Middle frontal gyrus (tissue), 1 donor: ENCODE data around the gene SLC16A9.
"Not testable (repeated sequence)": the region's sequence is repeated elsewhere in the genome, so short reads cannot be mapped to it uniquely, and the experiment has no call there.

Experiments
- DNase-seq: peaks from one replicate; pipeline ENCODE4 v3.0.0-alpha.2; 2015; ENCODE audit warnings: low spot score; ENCODE audit errors: extremely low spot score

SLC16A9 gene

DNA sequence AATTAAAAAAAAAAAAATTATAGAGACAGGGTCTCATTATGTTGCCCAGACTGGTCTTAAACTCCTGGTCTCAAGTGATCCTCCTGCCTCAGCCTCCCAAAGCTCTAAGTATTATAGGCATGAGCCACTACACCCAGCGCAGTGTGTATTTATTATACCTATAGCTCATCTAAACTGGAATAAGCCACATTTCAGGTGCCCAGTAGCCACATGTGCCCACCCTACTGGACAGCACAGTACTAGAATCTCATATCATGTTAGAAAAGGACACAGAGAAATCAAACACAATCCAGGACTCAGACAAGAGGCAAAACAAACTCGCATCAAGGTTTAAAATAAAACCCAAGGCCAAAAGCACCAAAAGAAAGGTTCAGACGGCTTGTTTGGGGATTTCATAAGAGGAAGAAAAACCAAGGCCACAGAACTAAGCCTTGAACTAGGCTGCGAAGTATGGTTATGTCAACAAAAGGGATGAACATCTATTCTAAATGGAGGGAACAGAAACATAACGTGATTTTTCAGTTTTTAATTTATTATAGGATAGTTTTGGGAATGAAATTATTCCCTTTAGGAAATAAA, 32.3 kb downstream of the SLC16A9 start:
- DNase-seq: no peak

DNA sequence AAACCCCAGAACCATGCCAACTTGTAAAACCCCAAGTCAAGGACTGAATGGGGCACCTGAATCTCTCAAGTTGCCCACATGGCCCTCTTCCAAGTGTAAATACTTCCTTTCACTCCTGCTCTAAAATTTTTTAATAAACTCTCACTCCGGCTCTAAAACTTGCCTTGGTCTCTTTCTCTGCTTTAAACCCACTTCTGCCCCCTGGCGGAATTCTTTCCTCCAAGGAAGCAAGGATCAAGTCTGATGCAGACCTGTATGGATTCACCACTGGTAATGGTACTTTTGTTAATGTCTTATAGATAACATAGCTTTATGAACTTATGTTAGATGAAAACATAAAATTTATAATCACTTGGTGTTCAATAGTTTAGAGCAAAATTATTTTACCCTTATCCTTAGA, 33.8 kb downstream of the SLC16A9 start:
- no peak for DNase-seq

DNA sequence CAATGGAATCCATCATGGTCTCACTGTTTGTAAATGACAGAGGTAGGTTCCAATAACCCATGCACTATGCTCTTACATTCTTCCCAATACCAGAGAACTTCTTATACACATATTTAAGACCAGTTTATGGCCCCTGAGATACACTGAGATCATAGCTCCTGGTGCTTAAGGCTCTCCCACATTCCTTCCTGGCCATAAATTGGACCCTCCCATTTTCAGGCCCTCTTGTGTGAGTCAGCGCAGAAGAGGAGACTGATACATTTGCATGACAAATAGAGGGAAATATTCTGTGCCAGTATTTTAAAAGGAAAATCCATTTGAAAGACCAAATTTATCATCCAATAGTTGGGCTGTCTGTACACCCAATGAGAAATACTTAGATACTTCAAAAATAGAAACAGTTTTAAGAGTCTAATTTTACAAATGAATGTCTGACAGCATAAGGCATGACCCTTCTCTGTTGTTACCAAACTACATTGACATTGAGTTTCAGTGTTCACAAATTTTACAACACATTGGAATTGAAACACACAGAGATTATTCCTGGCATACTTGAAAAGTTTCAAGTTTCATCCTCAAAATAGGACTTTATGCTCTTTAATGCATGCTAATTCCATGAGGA, 35.3 kb downstream of the SLC16A9 start:
- DNase-seq: no peak

DNA sequence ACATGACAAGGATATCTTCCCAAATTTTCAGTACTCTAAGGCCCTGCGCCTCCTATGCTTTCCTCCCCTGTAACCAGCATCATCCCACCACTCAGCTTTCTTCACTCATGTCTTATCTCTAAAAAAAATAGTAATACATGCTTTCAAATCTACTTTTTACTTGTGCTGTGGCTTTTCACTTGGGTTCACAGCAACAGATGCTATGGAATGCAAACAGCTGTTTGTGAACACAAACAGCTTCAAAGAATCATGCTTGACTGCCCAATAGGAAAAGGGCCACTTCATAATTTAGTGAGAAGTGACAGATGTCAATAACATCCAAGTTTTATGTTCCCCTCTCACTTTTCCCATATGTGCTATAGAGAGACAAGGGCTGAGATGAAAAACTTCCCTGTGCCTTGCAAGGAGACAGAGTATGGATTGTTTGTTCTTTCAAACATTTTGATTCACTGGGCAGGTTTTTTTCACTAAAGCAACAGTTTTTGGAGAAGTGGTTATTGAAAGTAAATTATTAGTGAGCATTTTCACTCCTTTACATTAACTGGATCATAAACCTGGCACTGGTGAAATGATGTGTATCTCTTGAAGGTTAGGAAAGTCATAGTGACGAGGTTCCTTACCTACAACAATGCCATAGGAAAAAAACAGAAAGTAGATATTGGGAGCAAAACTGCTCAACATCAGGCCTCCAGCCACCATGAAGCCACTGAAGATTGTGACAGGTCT, 37.3 kb downstream of the SLC16A9 start:
- DNase-seq: no peak

DNA sequence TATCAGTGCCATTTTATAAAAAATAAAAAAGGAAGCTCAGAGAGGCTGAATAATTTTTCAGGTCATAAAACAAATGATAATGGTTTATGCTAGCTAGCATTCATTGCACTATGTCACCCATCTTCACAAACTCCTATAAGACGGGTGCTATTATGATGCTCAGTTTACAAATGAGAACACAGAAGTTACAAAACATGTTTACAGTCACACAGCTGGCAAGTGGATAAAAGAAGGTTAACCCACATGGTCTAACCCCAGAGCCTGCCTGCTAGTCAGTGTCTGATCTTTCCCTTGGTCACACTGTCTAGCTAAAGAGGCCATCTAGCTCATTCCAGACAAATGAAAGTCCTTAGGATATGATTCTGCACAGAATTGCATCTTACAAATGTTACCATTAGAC, 39.4 kb downstream of the SLC16A9 start:
- DNase-seq: no peak

DNA sequence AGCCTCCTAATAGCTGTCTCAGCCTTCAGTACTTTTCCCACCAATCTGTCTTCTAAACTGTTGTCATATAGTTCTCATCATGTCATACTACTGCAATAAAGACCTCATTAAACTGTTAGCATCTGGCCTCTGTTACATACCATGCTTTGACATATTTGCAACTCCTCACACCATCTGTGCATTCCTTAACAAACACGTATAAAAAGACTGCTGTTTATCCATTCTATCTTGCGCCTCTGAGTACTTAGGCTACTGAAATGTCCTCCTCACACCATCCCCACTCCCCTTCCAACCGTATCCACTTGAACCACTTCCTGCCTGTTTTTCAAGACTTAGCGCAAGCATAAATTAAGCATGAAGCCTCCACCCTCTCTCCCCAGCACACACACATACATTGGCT, 41.6 kb downstream of the SLC16A9 start:
- DNase-seq: no peak

DNA sequence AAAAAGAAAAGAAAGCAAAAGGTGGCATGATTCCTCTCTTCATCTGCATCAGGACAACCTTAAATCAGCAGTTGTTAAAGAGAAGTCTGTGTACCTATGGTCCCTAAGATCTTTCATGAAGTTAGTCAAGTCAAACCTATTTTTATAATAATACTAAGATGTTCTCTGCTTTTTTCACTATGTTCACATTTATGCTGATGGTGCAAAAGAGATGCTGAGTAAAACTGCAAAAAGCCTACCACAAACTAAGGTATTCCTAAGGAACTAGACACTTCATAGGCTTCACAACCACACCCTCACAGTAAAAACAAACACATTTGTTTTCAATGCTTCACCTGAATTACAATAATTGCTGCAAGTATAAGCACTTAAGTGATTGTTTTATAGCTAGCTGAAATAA, 43.3 kb downstream of the SLC16A9 start:
- DNase-seq: no peak

DNA sequence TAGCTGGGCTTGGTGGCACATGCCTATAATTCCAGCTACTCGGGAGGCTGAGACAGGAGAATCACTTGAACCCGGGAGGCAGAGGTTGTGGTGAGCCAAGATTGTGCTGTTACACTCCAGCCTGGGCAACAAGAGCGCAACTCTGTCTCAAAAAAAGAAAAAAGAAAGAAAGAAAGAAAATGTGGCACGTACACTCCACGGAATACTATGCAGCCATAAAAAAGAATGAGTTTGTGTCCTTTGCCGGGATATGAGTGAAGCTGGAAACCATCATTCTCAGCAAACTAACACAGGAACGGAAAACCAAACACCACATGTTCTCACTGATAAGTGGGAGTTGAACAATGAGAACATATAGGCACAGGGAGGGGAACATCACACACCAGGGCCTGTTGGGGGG, 46.4 kb downstream of the SLC16A9 start:
- DNase-seq: not testable (repeated sequence)

DNA sequence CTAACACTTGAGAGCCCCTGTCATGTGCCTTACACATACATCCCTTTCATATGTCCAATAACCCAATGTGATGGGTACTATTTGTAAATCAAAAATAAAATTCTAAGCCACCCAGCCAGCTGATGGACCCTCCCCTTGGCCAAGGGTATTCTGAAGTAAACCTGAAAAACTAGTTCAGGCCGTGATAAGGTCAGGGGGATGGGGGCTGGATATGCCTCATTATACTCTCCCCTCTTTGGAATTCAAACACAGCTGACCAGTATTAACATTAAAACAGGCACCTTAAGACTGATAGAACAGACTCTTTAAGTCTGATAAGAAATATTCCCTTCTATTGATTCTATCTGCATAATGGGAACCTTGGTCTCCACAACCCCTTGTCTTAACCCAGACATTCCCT, 51.9 kb downstream of the SLC16A9 start:
- no peak for DNase-seq

DNA sequence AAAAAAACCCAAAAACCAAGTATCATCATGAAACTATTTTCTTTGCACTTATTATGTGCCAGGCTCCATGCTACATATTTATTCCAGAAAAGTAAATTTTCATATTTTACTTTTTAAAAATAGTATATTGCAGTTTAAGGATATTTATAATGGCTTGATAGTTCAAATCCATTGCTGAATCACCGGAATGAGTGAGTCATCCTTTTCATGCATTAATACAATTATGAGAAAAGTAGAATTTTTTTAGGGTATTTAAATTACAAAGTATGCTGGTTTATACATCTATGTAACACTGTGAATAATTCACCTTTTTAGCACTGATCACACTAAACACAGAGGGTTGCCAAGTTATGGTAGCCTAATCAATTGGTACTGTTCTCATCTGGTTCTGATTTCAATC, 54.3 kb downstream of the SLC16A9 start:
- DNase-seq: no peak

DNA sequence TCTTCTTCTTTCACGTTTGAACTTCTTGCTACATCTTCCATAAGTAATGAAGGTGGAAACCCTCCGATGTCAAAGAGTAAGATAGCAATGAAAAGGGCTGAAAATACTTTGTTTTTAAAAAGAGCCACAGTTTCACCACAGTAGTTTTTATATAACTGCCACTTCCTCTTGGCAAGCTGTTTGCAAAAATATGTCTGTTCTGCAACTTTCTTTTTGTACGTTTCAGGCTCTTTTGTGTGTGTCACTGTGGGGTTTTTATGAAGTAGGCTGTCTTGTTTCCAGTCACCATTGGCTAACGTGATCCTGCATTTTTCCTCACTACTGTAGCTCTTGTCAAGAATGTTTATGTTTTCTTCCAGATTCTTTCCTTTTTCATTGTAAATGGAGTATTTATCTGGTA, 55.6 kb downstream of the SLC16A9 start:
- no peak for DNase-seq

DNA sequence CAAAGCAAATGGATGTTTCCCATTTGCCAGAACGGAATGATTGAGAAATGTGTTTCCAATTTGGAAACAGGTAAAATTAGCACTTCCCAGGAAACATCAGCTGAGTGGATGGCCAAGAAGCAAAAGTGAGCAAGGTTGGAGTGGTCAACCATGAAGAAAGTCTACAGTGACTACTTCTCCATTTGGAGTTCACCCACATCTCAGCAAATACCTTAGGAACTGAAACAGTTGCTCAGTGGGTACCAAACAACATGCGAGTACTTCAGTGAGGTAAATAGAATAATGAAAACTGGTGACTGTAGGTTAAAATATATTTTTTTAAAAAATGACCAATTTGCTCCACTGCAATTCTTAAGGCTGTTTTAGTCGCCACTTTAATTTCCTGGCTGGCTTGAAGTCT, 57.7 kb downstream of the SLC16A9 start:
- no peak for DNase-seq

DNA sequence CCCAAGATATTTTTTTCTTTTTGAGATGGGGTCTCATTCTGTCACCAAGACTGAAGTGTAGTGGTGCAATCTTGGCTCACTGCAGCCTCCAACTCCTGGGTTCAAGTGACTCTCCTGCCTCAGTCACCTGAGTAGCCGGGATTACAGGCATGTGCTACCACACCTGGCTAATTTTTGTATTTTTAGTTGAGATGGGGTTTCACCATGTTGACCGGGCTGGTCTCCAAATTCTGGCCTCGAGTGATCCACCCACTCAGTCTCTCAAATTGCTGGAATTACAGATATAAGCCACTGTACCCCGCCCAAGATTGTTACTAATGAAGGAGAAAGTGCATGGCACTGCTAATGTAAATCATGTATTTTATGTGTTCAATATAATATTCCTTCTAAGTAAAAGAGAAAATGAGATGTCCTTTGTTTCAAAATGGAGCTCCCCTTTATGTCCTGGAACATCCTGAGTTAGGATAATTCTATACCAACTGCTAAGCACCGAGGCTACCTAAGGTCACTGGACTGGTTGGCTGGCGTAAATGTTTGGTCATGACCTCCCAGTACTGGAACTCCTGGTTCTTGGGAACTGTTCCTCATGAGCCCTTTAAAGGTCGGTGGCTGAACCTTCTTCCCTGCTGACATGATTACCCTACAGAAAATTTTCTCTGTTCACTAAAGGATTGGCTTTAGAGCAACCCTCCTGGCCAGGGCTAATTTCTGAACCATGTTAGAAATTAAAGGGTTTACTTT, 59.9 kb downstream of the SLC16A9 start:
- no peak for DNase-seq

DNA sequence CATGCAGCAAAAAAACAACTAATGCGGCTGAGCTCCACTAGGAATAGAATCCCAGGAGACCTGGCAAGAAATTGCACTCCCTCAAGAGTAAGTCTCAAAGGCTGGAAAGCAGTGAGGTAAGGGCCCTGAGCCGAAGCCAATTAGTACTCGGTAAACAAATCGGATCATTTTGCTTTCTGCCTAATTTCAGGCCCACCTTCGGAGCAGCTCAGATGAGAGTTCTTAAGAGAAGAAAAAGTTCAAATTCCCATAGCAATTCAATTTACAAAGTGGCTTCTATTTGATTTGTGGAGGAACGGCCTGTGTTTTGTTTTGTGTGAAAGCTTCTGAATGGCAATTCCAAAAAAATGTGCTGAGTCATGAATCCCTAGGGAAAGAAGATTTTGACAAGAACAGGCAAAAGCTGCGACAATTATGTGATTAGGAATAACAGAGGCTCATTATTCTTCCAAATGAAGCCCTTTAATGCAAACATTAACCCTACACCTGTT, 60.9 kb downstream of the SLC16A9 start:
- DNase-seq: no peak

DNA sequence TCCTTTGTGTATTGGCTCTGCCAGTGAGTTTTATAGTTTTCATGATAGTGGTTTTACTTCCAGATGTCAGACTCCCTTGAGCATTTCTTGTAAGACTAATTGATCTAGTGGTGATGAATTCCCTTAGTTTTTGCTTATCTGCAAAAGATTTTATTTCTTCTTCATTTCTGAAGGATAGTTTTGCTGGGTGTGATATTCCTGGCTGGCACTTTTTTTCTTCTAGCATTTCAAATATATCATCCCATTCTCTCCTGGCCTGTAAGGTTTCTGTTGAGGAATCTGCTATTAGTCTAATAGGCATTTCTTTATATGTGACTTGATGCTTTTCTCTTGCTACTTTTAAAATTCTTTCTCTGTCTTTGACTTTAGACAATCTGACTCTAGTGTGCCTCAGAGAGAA, 64.8 kb downstream of the SLC16A9 start:
- DNase-seq: no peak

DNA sequence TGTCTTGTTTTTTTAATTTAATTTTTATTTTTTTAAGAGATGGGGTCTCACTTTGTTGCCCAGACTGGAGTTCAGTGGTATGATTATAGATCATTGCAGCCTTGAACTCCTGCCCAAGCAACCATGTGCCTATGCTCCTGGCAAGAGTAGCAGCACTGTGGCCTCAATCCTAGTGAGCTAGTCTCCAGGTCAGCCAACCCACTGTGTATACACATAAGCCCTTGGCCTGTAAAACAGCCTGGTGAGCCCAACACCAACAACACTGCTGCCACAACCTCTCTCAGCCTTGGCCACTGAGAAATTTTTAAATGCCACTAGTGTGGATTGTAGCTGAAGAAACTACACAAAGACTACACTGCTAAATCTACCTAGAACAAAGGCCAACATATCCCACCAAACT, 68.0 kb downstream of the SLC16A9 start:
- DNase-seq: not testable (repeated sequence)

DNA sequence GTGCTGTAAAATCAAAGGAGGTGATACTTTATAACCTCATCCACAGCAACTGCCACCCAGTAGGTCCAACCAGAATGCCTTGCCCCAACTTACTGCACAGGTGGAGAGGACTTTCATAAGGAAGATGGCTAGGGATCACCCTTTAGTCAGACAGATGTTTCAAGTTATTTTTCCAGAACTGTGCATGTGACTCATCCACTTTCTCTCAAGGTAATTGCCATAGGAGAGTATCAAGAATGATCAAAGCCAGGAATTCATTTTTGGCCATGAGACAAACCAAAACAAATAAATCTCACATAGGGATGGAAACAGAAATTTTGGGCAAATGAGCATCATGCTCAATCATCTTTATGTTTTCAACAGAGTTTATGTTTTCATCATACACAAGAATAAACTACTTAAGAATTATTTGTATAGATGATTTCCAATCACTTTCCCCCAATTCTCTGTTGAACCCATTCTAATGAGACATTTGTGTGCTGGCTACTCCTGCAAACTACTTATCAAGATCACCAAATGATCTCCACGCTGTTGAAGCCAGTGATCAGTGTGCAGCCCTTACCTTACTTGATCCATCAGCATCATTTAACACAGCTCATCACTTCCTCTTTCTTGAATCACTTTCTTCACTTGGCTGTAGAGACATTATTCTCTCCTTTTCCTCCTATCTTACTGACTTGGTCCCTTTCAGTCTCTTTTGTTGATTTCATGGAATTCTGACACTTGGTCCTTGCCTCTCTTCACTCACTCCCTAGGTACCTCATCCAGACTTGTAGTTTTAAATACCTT, 74.0 kb downstream of the SLC16A9 start:
- DNase-seq: no peak

DNA sequence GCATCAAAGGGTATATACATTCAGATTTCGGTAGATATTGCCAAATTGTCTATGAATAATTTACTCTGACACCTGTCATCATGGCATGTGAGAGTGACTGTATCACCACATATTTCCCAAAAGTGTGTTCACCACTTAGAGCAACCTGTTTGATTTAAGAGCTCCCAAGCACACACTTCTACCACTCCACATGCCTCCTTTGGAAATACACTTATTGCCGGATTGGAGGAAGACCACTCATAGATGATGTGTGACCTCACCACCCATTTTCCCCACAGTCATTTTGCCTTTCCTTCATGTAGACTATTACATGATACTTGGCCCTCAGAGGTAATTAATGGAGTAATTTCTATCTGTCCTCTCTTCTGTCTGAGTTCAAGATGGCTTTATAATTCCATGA, 75.5 kb downstream of the SLC16A9 start:
- no peak for DNase-seq

DNA sequence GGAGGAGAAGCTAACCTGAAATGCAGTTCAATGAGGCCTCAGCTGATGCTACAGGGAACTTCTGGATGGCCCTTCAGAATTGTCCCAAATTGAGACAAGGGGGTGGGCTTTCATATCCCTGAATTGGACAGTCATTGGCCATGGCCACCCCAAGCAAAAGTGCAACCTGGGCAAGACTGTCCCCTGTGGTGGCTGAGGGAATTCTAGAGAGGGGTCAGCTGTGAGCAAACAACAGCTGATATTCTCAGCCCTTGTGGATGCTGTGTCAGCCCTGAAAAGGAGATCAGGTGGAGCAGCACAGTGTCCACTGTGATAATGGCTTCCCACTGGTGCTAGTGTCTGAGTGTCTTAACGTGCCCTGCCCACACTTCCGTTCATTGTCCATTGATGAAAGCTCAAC, 76.6 kb downstream of the SLC16A9 start:
- no peak for DNase-seq

DNA sequence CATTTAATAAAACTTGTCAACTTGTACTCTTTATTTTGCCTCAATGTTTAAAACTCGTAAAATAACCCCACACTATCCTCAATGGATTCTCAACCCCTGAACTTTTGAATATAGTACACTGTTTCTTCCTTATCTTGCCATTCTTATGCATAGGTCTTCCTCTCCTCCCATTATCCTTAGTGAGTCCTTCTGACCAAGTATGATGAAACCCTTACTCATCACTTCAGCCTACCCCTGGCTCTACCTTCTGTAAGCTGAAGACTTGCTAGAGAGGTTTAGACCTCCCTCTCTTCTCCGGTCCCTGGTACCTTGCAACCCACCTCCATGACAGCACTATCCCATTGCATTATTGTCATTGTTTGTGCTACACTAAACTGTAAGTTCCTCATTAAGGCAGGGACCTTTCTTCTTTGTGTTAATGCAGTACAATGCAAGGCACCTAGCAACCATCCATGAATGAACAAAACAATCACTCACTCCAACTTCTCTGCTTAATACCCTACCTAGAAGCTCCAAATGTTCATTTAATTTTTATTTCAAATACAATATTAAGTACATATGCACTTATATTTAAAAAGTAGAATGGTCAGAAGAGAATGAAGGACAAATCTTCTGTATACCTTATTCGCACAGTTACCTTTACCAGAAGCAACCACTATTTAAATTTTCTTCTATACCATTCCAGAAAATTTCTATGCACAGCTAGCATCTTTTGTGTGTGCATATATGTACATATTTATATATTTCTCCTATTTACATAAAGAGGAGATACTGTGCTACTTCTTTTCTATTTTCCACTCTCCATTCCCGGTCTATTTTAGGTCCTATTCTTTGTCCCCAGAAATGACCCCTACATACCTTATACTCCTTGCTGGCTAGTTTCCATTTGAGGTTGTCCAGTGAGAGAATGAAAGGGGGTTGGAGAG, 77.5 kb downstream of the SLC16A9 start:
- DNase-seq: no peak
